DMS53 (cell line): ENCODE results near the gene ERGIC2.
"Not testable (repeated sequence)": the region's sequence is repeated elsewhere in the genome, so short reads cannot be mapped to it uniquely, and the experiment has no call there.

Experiments
- DNase-seq: peaks from one replicate; lab custom pipeline; 2025; lab: John Stamatoyannopoulos, UW

The ERGIC2 gene

GRCh38 chr12:29299633-29300032 lies 81.3 kb downstream of the ERGIC2 start:
- DNase-seq, result no peak

GRCh38 chr12:29291226-29291625 lies 89.7 kb downstream of the ERGIC2 start:
- no peak for DNase-seq

- not testable (repeated sequence) for DNase-seq
Observed at GRCh38 chr12:29290475-29290874, 90.5 kb downstream of the ERGIC2 start.

- DNase-seq, result no peak
Observed at GRCh38 chr12:29288031-29288430, 92.9 kb downstream of the ERGIC2 start.

GRCh38 chr12:29287622-29288021 lies 93.3 kb downstream of the ERGIC2 start:
- DNase-seq, result no peak
